BJ (cell line): ENCODE results near the gene PKN3. TPM values are rescaled to one million over a fixed set of nuclear protein-coding genes. Genes with fewer than 3 reads are reported as not detected.
"Not testable (repeated sequence)": the region's sequence is repeated elsewhere in the genome, so short reads cannot be mapped to it uniquely, and the experiment has no call there.

ENCODE experiments used
- CTCF ChIA-PET: fragments of 350-600 bp; formaldehyde crosslinking; extraction: SDS; loops from one replicate; lab custom pipeline; 2021; ENCODE audit warnings: antibody characterized with exemption, inconsistent platforms; lab: Yijun Ruan, JAX
- POLR2A ChIA-PET: fragments of 300-600 bp; sonication (Branson Sonifier 250); formaldehyde crosslinking; extraction: SDS; loops from one replicate; lab custom pipeline; 2021; ENCODE audit warnings: antibody characterized with exemption; lab: Charles Lee
- DNase-seq: peaks from one replicate; pipeline ENCODE4 v3.0.0-alpha.2; 2011; ENCODE audit warnings: low read depth
- H3K27me3 ChIP-seq: 2 replicates; pipeline ENCODE4 v1.6.0; 2011; ENCODE audit warnings: low read length; ENCODE audit not compliant: control insufficient read depth, insufficient read depth
- H3K36me3 ChIP-seq: 2 replicates; pipeline ENCODE4 v1.5.1; 2011; ENCODE audit warnings: low read length; ENCODE audit not compliant: control insufficient read depth, insufficient read depth
- H3K4me3 ChIP-seq: 2 replicates; pipeline ENCODE4 v1.5.1; 2011; ENCODE audit warnings: low read depth, mild to moderate bottlenecking, control low read depth, low read length
- polyA plus RNA-seq: library from polyadenylated mRNA; depleted of rRNA; stranded (reverse); fragments of >200 nt; gene quantifications from 2 replicates; pipeline ENCODE4 v1.2.3, GENCODE V29; 2011
- TF ChIP-seq, protein P1 (sequence below): IDR thresholded peaks from 2 replicates; pipeline ENCODE4 v1.5.1; 2011; ENCODE audit warnings: low read depth, mild to moderate bottlenecking, control low read depth, inconsistent platforms, low read length, moderate library complexity; ENCODE audit not compliant: insufficient read depth

The PKN3 gene
- polyA plus RNA-seq, 1 experiment, result 3.4 TPM

- no peaks in the 10 kb centered on the region; the same call in 1 of the 2 replicates for H3K36me3 ChIP-seq
- ChIA-PET POLR2A (no interaction called here), CTCF (interaction anchor here (0.7 to 1.5 kb wide), 2 partner anchors 18 to 177 kb away, joined by 3 read pairs; no protein-coding TSS in a partner anchor)
- no peak for DNase-seq
- TF ChIP-seq, protein P1, sequence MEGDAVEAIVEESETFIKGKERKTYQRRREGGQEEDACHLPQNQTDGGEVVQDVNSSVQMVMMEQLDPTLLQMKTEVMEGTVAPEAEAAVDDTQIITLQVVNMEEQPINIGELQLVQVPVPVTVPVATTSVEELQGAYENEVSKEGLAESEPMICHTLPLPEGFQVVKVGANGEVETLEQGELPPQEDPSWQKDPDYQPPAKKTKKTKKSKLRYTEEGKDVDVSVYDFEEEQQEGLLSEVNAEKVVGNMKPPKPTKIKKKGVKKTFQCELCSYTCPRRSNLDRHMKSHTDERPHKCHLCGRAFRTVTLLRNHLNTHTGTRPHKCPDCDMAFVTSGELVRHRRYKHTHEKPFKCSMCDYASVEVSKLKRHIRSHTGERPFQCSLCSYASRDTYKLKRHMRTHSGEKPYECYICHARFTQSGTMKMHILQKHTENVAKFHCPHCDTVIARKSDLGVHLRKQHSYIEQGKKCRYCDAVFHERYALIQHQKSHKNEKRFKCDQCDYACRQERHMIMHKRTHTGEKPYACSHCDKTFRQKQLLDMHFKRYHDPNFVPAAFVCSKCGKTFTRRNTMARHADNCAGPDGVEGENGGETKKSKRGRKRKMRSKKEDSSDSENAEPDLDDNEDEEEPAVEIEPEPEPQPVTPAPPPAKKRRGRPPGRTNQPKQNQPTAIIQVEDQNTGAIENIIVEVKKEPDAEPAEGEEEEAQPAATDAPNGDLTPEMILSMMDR, result no peak
- no peaks in the 10 kb centered on the region for H3K27me3 ChIP-seq
- no peak overlapping the region for H3K4me3 ChIP-seq
Observed at GRCh38 chr9:128687453-128687852, 14.8 kb upstream of the PKN3 start.

- Histone ChIP-seq H3K4me3 (peak within 1 kb of the TSS; percentile 90), H3K36me3 (peaks cover 3% of the 10 kb centered on the region), H3K27me3 (no peaks in the 10 kb centered on the region)
- ChIA-PET CTCF (interaction anchor here (0.9 to 6.3 kb wide), 3 partner anchors 12 to 53 kb away, joined by 3 to 41 read pairs (median 3); partner anchors contain the start of gene PKN3), POLR2A (no interaction called here)
- TF ChIP-seq, protein P1, result no peak
- DNase-seq, result peak; percentile 62
Observed at GRCh38 chr9:128688501-128689292, 13.6 kb upstream of the PKN3 start, which contains the start of gene SET. Gene SET, plus strand, starts transcription at chr9:128689222. Its CDS starts 361 bp downstream, at chr9:128689583.

DNA sequence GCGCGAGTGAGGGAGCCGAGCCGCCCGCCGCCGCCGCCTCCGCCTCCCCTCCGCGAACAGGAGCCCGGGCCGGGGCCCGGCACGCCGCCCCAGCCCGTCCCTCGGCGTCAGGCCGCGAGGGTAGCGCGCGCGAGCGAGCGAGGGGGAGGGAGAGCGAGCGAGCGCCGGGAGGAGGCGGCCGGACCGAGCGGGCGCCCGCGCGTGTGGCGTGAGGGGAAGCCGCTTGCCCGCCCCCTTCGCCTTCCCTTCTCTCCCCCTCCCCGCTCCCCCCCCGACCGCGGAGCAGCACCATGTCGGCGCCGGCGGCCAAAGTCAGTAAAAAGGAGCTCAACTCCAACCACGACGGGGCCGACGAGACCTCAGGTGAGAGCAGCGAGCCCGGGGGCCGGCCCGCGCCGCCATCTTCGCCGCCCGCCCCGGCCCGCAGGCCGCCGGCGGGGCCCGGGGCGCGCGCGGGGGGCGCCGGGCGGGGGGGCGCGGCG, 13.0 kb upstream of the PKN3 start:
- TF ChIP-seq, protein P1, result no peak
- no peak for DNase-seq
- ChIA-PET POLR2A (no interaction called here), CTCF (interaction anchor here (0.9 to 6.3 kb wide), 3 partner anchors 12 to 54 kb away, joined by 3 to 41 read pairs (median 3); partner anchors contain the start of gene PKN3)
- Histone ChIP-seq H3K36me3 (peaks cover 3% of the 10 kb centered on the region), H3K27me3 (no peaks in the 10 kb centered on the region), H3K4me3 (peak overlapping the region; percentile 90)

DNA sequence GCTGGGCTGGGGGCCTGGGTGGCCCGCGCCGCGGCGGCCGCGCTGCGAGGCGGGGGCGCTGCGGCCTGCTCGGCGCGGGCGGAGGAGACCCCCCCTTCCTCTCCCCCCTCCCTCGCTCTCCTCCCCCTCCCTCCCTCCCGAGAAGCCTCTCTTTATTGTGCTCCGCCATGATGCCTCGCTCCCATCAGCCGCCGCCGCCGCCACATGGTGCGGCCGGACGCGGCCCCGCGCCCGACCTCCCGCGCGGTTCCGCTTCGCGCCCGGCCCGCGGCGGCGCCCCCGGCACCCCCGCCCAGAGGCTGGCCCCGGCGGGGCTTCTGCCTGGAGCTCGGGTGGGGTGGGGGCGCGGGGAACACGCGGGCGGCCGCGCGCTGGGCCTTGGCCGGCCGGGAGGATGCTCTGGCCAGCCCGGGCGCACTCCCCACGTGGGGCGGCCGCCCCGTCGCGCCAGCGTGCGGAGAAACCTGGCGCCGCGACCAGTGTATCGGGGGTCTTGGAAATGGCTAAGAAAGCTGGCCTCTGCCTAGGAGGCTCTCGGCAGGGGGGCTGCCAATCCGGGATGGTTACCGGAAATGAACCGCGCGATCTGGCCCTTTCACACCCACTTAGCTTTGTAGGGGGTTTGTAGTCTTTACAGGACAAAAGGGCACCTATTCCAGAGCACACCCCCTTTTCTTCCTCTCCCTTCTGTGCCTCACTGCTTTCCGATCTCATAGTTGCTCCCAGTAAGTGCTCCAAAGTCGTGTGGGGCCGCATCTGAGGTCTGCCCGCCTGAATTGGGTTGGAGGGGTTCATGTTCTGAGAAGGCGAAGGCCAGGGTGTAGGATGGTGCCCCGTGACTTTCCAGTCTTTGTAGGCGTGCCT, 12.3 kb upstream of the PKN3 start:
- CTCF ChIA-PET, result interaction anchor here (6.3 kb wide), 1 partner anchor 11 kb away, joined by 41 read pairs; the partner anchor contains the start of gene PKN3
- TF ChIP-seq, protein P1, result no peak
- peak overlapping the region; percentile 90 for H3K4me3 ChIP-seq
- peaks cover 4% of the 10 kb centered on the region for H3K36me3 ChIP-seq
- H3K27me3 ChIP-seq, result no peaks in the 10 kb centered on the region
- DNase-seq, result no peak
- POLR2A ChIA-PET, result no interaction called here

GRCh38 chr9:128690684-128691034, 11.6 kb upstream of the PKN3 start:
- ChIA-PET CTCF (interaction anchor here (6.3 kb wide), 1 partner anchor 10 kb away, joined by 41 read pairs; the partner anchor contains the start of gene PKN3), POLR2A (no interaction called here)
- Histone ChIP-seq H3K4me3 (peak overlapping the region; percentile 90), H3K36me3 (peaks cover 4% of the 10 kb centered on the region), H3K27me3 (no peaks in the 10 kb centered on the region)
- TF ChIP-seq, protein P1, result no peak
- DNase-seq, result no peak

GRCh38 chr9:128693738-128694137, 8.6 kb upstream of the PKN3 start:
- H3K36me3 ChIP-seq, H3K27me3 ChIP-seq, DNase-seq, POLR2A ChIA-PET, H3K4me3 ChIP-seq: not testable (repeated sequence)
- CTCF ChIA-PET, result interaction anchor here (6.3 kb wide), 1 partner anchor 7 kb away, joined by 41 read pairs; the partner anchor contains the start of gene PKN3
